SH-SY5Y (cell line): Measurements from ENCODE around the gene TRIP4.

ENCODE experiments used
- GATA2 ChIP-seq: IDR thresholded peaks from 2 replicates; pipeline ENCODE4 v1.6.1; 2011; ENCODE audit warnings: mild to moderate bottlenecking, low read depth, low read length
- GATA3 ChIP-seq: IDR thresholded peaks from 2 replicates; pipeline ENCODE4 v1.6.1; 2011; ENCODE audit warnings: low read depth, mild to moderate bottlenecking, low read length, moderate library complexity

DNA sequence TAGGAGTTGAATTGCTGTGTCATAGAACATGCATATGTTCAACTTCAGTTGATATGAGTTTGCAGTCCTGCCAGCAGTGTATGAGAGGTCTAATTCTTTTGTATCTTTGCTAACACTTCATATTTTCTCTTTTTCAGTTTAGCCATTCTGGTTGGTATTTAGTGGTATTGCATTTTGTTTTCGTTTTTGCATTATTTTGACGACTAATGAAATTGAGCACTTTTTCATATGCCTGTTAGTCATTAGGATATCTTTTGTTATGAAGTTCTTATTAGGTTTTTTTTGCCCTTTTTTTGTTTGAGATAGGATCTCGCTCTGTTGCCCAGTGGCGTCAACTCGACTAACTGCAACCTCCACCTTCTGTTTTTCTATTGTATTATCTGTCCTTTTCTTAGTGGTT is 9.2 kb downstream of the TRIP4 start:
- TF ChIP-seq GATA3 (no peak), GATA2 (no peak)
